ENCODE data around the gene ADSL. TPM values are rescaled to one million over a fixed set of nuclear protein-coding genes. Genes with fewer than 3 reads are reported as not detected.

The ADSL gene
- total RNA-seq, 4 donors from 2014 or later = 74.6 to 106 (median 85.8) TPM

DNA sequence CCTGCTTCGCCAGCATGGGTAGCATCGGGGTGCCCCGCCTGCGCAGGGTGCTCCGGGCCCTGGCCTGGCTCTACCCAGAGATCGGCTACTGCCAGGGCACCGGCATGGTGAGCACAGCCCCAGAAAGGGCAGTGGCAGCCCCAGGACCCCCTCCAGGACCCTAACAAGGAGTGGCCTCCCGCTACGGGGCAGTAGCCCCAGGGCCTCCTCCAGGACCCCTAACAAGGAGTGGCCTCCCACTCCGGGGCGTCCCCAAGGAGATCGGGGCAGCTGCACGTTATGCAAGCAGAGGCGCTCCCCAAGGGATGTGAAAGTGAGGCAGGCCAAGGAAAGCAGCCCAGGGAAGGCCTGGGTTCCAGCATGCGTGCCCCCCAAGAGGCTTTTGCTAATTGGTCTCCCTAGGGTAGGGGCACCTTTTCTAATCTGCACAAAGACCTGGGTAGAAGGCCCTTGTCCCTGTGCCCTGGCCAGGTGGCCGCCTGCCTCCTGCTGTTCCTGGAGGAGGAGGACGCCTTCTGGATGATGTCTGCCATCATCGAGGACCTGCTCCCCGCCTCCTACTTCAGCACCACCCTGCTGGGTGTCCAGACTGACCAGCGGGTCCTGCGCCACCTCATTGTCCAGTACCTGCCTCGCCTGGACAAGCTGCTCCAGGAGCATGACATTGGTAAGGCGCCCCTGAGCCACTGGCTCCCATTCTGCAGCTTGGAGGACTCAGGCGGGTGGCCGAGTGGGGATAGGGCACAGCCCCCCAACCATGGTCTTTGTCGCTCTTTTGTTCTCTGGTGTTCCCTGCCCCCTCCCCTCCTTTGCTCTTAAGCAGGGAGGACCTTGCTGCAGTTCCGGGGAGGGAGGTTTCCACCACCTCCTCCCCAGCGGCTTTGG is 59.1 kb downstream of the ADSL start:
- DNase-seq (ENCODE audit: low spot score) (no peak), ATAC-seq (ENCODE audit: low FRiP score) (no peak)
- TF ChIP-seq, protein P1, sequence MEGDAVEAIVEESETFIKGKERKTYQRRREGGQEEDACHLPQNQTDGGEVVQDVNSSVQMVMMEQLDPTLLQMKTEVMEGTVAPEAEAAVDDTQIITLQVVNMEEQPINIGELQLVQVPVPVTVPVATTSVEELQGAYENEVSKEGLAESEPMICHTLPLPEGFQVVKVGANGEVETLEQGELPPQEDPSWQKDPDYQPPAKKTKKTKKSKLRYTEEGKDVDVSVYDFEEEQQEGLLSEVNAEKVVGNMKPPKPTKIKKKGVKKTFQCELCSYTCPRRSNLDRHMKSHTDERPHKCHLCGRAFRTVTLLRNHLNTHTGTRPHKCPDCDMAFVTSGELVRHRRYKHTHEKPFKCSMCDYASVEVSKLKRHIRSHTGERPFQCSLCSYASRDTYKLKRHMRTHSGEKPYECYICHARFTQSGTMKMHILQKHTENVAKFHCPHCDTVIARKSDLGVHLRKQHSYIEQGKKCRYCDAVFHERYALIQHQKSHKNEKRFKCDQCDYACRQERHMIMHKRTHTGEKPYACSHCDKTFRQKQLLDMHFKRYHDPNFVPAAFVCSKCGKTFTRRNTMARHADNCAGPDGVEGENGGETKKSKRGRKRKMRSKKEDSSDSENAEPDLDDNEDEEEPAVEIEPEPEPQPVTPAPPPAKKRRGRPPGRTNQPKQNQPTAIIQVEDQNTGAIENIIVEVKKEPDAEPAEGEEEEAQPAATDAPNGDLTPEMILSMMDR (IDR thresholded peaks at IDR 0.05) = no peak

DNA sequence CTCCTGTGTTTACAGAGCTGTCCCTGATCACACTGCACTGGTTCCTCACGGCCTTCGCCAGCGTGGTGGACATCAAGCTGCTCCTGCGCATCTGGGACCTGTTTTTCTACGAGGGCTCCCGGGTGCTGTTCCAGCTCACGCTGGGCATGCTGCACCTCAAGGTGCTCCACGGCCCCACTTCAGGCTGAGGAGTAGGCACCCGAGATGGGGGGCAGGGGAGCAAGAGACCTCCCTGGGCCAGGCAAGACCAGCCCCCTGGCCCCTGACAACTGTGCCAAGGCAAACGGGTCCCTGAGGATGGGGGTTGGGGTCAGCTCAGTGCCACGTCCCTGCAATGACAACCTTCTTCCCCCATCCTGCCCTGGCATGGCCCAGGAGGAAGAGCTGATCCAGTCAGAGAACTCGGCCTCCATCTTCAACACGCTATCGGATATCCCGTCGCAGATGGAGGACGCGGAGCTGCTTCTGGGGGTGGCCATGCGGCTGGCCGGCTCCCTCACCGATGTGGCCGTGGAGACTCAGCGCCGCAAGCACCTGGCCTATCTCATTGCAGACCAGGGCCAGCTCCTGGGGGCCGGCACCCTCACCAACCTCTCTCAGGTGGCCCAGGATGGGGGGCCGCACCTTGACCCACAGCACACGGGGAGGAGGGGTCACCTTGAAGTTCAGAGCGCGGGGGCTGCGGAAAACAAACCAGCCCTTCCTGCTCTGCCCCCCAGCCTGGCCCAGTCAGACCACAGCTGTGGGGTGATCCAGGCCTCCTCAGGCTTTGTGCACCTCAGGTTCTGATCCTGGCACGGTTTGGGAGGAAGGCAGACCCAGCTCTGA is 60.0 kb downstream of the ADSL start:
- no peak for ATAC-seq (ENCODE audit: low FRiP score)
- DNase-seq (ENCODE audit: low spot score) = no peak
- TF ChIP-seq, protein P1 (IDR thresholded peaks at IDR 0.05) = no peak

DNA sequence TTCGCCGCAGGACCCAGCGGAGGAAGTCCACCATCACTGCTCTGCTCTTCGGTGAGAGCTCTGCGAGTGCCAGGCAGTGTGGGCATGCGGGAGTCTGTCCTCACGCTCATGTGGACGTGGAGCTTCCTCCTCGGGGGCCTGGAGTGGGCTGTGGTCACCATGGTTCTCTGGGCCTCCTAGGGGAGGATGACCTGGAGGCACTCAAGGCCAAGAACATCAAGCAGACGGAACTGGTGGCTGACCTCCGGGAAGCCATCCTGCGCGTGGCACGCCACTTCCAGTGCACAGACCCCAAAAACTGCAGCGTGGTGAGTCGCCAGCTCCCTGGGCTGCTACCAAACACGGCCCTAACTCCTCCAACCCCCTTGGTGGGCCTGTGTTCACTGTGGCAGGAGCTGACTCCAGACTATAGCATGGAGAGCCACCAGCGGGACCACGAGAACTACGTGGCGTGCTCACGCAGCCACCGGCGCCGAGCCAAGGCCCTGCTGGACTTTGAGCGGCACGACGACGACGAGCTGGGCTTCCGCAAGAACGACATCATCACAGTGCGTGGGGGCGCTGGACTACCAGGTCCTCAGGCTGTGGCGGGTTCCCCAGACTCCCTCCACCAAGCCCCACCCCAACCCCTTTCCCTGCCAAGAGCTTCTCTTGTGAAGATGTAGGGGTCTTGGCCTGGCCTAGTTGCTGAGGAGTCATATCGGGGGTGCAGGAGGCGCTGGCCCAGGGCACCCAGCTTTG is 60.9 kb downstream of the ADSL start:
- no peak for DNase-seq (ENCODE audit: low spot score)
- no peak for ATAC-seq (ENCODE audit: low FRiP score)
- TF ChIP-seq, protein P1 (IDR thresholded peaks at IDR 0.05) = no peak

DNA sequence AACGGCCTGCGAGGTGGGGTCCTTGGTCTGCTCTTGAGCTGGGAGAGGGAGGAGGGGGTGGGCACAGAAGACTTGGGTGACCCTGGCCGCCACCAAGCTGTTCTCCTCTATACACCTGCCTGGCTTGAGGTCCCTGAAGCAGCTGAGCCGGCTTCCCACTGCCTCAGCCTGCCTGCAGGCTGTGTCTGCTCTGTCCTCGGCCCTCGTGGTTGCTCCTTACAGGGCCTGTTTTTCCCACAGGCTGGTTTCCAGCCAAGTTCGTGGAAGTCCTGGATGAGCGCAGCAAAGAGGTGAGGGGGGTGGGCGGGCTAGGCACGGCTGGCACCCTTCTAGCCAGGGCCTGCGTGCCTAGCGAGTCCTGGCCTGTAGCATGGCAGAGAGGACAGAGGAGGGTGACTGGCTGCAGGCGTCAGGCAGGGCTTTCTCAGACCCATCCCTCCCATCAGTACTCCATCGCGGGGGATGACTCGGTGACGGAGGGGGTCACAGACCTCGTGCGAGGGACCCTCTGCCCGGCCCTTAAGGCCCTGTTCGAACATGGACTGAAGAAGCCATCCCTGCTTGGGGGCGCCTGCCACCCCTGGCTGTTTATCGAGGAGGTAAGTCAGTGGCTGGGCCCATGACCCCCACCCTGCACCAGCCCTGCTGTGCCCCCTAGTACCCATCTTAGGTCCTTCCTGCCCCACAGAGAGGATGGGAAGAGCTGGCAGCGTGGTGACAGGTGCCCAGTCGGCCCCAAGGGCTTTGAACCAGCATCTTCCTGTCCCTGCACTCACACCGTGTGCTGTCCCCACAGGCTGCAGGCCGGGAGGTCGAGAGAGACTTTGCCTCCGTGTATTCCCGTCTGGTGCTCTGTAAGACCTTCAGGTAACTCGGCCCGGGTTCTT is 61.8 kb downstream of the ADSL start:
- ATAC-seq (ENCODE audit: low FRiP score) (no peak), DNase-seq (ENCODE audit: low spot score) (no peak)
- TF ChIP-seq, protein P1 (IDR thresholded peaks at IDR 0.05) = no peak

- DNase-seq (ENCODE audit: low spot score) = no peak
- TF ChIP-seq, protein P1 (IDR thresholded peaks at IDR 0.05) = no peak
- ATAC-seq (ENCODE audit: low FRiP score) = no peak
Measured at GRCh38 chr22:40408718-40409612, 62.7 kb downstream of the ADSL start.

Data from omental fat pad (tissue), 4 donors.